Activated naive CD8-positive, alpha-beta T cell treated with anti-CD3 and anti-CD28 coated beads, Interleukin-2, amount 50 U/mL, for 24 hours (primary cell): ENCODE measurements around the gene NTRK1.

Experiments
- ATAC-seq: fragments of 150-1000 bp; cut with Tn5 transposase; one replicate; pipeline ENCODE4 v1.10.0; 2021
- DNase-seq: peaks from one replicate; pipeline ENCODE4 v3.0.0; 2021
- H3K27ac Mint-ChIP-seq: one replicate; pipeline ENCODE4 v1.8.0; 2021; ENCODE audit warnings: mild to moderate bottlenecking, mixed read lengths
- H3K27me3 Mint-ChIP-seq: one replicate; pipeline ENCODE4 v1.8.0; 2021; ENCODE audit warnings: mixed read lengths
- H3K36me3 Mint-ChIP-seq: one replicate; pipeline ENCODE4 v1.8.0; 2021; ENCODE audit warnings: low read depth, mixed read lengths
- H3K4me1 Mint-ChIP-seq: one replicate; pipeline ENCODE4 v1.8.0; 2021; ENCODE audit warnings: mixed read lengths
- H3K4me3 Mint-ChIP-seq: one replicate; pipeline ENCODE4 v1.8.0; 2021; ENCODE audit warnings: mild to moderate bottlenecking, moderate library complexity, mixed read lengths
- H3K9me3 Mint-ChIP-seq: one replicate; pipeline ENCODE4 v1.8.0; 2021; ENCODE audit warnings: mixed read lengths

NTRK1 gene

DNA sequence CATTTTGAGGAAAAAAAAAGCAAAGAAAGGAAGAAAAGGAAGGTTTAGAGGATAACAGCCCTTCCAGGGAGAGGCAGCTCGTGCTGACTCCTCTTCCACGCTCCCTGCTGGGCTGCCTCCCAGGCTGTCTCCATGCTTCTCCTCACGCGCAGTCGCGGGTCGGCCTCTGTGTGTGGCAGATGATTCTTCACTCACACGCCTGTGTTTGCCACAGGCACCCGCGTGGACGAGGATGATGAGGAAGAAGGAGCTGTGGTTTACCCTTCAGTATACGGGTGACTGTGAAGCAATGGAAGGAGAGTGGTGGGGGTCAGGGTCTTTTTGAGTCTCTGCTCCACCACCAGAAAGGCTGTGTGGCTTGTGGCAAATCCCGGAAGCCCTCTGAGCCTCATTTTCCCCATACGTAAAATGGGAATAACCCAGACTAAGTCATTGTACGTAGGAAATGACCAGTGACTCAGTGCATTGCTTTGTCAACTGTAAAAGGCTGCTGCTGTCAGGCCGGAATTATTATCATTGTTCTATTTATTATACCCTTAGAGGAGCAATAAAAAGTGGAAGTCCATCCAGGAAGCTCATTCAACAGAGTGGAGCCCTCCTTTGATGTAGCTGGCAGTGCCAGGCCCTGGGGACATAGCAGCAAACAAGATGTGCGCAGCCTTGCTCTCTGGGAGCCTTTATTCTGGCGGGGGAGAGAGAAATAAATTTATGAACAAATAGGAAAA, 32.1 kb upstream of the NTRK1 start:
- H3K27ac Mint-ChIP-seq, result peak overlapping the region; percentile 67

DNA sequence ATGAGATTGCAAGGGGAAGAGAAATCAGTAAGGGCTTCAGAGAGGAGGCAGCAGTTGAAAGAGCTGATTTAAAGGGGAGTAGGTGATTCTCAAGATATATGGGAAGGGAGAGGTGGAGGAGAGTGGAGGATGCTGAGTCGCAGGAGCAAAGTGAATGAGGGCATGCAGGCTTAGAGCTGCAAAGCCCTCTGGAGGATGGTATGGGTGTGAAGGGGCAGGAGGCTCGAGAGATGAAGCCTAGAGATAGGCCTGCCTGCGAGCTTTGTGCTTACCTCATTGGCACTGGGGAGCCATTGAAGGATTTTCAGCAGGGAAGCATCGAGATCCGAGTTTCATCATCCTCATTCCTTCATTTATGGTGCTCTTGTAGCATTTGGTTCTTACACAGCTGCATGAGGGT, 28.2 kb upstream of the NTRK1 start:
- H3K4me3 Mint-ChIP-seq, result no peak overlapping the region
- DNase-seq (no peak), ATAC-seq (no peak)
- no peak overlapping the region for H3K27ac Mint-ChIP-seq
- no peaks in the 10 kb centered on the region for H3K36me3 Mint-ChIP-seq
- peaks cover 53% of the 10 kb centered on the region for H3K4me1 Mint-ChIP-seq
- H3K9me3 Mint-ChIP-seq, result no peaks in the 10 kb centered on the region
- peaks cover 11% of the 10 kb centered on the region for H3K27me3 Mint-ChIP-seq

More for the DNA sequence above, 32.1 kb upstream of the NTRK1 start:
- no peak overlapping the region for H3K4me3 Mint-ChIP-seq
- ATAC-seq, result peak; percentile 75
- no peaks in the 10 kb centered on the region for H3K36me3 Mint-ChIP-seq
- H3K9me3 Mint-ChIP-seq, result no peaks in the 10 kb centered on the region
- H3K27me3 Mint-ChIP-seq, result peaks cover 11% of the 10 kb centered on the region
- H3K4me1 Mint-ChIP-seq, result peaks cover 14% of the 10 kb centered on the region
- no peak for DNase-seq

DNA sequence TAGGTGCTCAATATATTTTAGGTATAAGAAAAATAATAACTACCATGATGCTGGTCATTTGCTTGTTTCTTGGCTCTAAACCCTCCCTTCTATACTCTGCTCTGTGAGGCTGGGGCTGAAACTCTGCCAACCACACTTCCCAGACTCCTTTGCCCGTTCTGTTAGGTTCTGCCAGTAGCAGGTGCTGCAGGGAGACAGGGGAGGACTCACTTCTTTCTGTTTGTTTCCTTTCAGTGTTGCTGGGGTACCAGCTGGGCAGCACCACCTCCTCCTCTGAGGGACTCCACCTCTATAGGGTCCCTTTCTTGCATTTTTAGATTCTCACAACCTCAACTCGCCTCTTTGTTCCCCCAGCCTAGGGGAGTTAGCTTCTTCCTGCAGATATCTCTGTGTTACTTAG, 27.1 kb upstream of the NTRK1 start:
- no peaks in the 10 kb centered on the region for H3K9me3 Mint-ChIP-seq
- peak; percentile 44 for ATAC-seq
- peak overlapping the region; percentile 25 for H3K4me3 Mint-ChIP-seq

DNA sequence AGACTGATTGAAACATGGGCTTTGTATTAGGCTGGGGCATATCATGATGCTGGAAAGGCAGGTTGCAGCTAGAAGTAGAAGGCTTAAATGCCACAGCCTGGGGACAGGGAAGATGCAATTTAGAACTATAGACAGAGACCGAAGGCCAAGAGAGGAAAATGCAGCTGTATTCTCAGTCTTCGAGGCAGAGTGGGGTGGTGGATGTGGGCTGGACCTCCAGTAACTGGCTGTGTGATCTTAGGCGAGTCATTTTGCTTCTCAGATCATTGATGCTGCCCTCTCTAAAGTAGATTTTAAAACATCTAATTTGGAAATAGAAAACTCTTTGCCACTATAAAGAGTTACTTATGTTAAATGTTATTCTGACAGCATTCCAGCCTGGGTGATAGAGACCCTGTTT, 26.3 kb upstream of the NTRK1 start:
- no peaks in the 10 kb centered on the region for H3K9me3 Mint-ChIP-seq
- peak overlapping the region; percentile 76 for H3K27ac Mint-ChIP-seq
- no peaks in the 10 kb centered on the region for H3K36me3 Mint-ChIP-seq
- peaks cover 19% of the 10 kb centered on the region for H3K27me3 Mint-ChIP-seq
- ATAC-seq, result peak; percentile 35
- DNase-seq, result no peak
- H3K4me1 Mint-ChIP-seq, result peaks cover 49% of the 10 kb centered on the region
- H3K4me3 Mint-ChIP-seq, result peak overlapping the region; percentile 25

More for the DNA sequence above, 27.1 kb upstream of the NTRK1 start:
- Mint-ChIP-seq H3K27ac (peak overlapping the region; percentile 76), H3K4me1 (peaks cover 50% of the 10 kb centered on the region), H3K36me3 (no peaks in the 10 kb centered on the region), H3K27me3 (peaks cover 15% of the 10 kb centered on the region)
- DNase-seq, result no peak

DNA sequence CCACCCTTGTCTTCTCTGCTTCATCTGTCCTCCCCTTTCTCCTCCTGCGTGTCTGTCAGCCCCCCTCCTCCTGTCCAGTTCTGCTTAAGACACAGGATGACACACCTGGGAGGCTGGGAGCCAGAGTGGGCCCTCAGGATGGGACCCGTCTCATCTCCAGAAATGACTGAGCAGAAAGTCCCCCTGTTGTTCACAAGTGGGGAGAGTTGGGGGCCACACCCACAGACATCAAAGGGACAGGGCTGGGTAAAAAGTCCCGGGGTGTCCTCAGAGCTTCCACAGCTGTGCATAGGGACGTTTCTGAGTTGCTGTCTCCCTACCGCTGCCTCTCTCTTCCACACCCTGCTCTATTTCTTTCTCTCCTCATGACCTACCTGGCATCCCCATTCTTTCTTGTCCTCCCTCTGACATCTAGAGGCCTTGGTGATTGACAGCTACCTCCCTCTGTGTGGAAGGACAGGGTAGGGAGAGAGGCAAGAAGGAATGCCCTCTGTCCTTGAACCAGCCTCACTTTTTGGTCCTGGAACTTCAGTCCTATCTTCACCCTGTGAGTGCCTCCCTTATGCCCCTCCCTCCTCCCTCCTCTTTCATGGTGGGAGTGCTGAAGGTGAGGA, 24.5 kb upstream of the NTRK1 start:
- Mint-ChIP-seq H3K27ac (peak overlapping the region; percentile 80), H3K27me3 (peaks cover 20% of the 10 kb centered on the region), H3K4me3 (peak overlapping the region; percentile 50), H3K4me1 (peaks cover 52% of the 10 kb centered on the region), H3K9me3 (no peaks in the 10 kb centered on the region), H3K36me3 (no peaks in the 10 kb centered on the region)
- peak; percentile 85 for ATAC-seq
- peak; percentile 68 for DNase-seq

DNA sequence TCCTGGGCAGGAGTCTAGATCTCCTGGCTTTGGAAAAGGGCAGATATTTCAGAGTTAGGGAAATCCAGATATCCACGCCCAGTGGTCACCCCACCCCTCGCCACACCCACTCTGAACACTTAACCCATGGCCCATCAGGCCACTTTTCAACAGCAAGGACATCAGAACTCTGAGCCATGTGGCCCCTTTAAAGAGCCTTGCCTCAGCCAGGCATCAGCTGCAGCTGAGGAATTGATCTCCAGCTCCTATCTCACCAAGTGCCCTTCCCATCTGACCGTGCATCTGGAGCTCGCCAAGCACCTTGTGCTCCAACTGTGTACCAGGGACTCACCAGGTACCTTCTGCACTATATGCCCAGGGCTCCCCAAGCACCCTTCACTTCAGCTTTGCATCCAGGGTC, 23.8 kb upstream of the NTRK1 start:
- no peaks in the 10 kb centered on the region for H3K36me3 Mint-ChIP-seq
- peak overlapping the region; percentile 12 for H3K4me3 Mint-ChIP-seq
- H3K4me1 Mint-ChIP-seq, result peaks cover 52% of the 10 kb centered on the region
- H3K27me3 Mint-ChIP-seq, result peaks cover 17% of the 10 kb centered on the region
- peak overlapping the region; percentile 30 for H3K27ac Mint-ChIP-seq
- DNase-seq (no peak), ATAC-seq (no peak)
- H3K9me3 Mint-ChIP-seq, result no peaks in the 10 kb centered on the region

DNA sequence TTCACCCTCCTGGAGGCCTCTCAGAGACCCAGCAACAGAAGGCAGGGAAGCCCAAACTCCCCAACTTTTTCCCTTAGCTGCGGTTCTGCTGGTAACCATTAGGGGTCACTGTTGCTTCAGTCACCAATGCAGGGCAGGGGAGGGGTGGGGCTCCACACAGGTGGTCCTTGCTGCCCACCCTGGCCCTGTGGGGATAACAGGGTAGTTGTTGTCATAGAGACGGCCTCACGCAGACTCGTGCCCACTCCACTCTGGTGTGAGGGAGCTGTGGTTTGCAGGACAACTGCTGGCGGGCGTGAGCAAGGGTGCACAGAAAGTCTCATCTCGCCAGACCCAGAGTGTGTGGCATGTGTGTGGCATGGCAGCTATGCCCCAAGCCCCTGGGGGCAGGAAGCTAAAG, 21.7 kb upstream of the NTRK1 start:
- Mint-ChIP-seq H3K4me3 (no peak overlapping the region), H3K4me1 (peaks cover 44% of the 10 kb centered on the region), H3K27me3 (peaks cover 32% of the 10 kb centered on the region), H3K9me3 (no peaks in the 10 kb centered on the region), H3K36me3 (no peaks in the 10 kb centered on the region), H3K27ac (no peak overlapping the region)
- ATAC-seq, result peak; percentile 11
- peak; percentile 53 for DNase-seq

DNA sequence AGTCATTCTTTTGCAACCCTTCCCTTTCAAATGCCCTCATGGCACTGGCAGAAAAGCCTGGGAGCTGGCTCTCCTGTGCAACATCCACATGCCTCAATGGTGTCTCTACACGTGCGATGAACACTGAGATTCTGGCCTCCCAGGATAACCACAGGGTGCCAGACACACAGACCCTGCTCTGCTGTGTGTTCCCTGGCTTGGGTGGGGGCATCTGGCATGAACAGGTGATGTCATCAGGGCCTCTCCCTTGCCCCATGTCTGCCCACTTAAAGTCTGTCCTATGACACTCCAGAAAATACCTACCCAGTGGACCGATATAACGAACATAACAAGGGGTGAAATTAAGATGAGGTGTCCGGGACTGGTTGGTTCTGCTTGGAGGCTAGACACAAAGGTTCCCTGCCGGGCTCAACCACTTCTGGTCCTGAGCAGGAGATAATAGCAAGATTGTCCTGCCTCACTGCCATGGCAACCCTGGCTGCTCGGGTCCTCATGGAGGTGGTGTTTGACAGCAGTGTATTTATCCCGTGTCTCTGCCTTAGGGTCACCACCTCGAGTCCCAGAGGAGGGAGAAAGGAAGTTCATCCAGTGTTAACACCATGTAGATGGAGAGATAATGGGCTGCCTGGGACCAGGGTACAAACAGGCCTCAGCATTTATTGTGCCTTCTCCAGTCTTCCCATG, 21.1 kb upstream of the NTRK1 start:
- DNase-seq, result no peak
- Mint-ChIP-seq H3K9me3 (no peaks in the 10 kb centered on the region), H3K4me1 (peaks cover 42% of the 10 kb centered on the region), H3K27ac (no peak overlapping the region), H3K4me3 (no peak overlapping the region), H3K27me3 (peaks cover 34% of the 10 kb centered on the region), H3K36me3 (no peaks in the 10 kb centered on the region)
- ATAC-seq, result no peak

DNA sequence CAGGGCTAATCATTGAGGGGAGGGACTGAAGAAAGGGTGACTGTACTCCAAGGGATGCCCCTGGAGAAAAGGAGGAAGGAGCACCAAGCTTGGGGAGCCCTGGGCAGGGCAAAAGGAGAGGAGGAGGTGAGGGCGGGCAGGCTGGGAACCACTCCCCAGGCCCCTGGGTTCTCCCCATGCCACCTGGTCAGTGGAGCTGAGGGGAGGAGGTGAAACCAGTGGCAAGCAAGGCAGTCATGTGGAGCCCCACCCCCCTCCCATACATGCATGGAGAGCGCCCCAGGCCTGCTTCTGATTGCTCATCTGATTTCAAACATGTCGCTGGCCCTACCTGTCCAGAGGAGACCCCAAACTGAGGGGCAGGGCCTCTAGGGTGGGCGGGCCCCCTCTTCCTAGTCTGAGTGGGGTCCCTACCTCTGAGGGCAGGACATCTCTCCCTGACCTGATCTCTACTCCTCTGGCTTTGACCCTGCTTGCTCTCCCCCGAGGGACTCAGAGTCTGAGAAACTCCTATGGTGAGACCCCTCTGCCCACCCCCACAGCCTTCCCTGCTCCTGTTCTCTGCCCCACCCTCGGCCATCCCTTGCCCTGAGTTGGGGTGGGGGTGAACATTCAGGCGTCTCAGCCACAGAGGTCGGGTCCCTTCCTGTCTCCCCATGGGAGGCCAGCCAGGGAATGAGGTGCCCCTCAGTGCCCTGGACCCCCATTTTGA, 20.3 kb upstream of the NTRK1 start:
- no peak overlapping the region for H3K27ac Mint-ChIP-seq
- H3K9me3 Mint-ChIP-seq, result no peaks in the 10 kb centered on the region

DNA sequence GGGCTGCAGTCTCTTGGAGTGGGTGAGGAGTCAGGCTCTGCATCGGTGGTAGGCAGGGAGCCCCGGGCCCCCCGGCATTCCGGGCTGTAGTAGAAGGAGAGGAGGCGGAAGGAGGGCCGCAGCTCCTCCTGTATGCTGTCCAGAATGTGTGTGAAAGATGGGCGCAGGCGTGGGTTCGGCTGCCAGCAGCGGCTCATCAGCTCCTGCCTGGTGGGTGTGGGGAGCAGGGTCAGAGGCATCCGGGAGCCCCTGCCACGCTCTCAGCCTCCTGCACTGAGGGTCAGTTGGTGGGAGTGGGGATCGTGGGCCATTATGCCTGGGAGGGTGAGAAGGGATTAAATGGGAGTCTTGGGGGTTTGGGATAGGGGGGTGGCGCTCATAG, 19.8 kb upstream of the NTRK1 start:
- no peaks in the 10 kb centered on the region for H3K9me3 Mint-ChIP-seq
- peaks cover 41% of the 10 kb centered on the region for H3K27me3 Mint-ChIP-seq
- ATAC-seq (no peak), DNase-seq (no peak)
- no peak overlapping the region for H3K4me3 Mint-ChIP-seq
- no peaks in the 10 kb centered on the region for H3K36me3 Mint-ChIP-seq
- H3K4me1 Mint-ChIP-seq, result peaks cover 36% of the 10 kb centered on the region
- no peak overlapping the region for H3K27ac Mint-ChIP-seq

More for the DNA sequence above, 20.3 kb upstream of the NTRK1 start:
- ATAC-seq, result no peak
- Mint-ChIP-seq H3K4me3 (no peak overlapping the region), H3K27me3 (peaks cover 38% of the 10 kb centered on the region), H3K4me1 (peaks cover 38% of the 10 kb centered on the region), H3K36me3 (no peaks in the 10 kb centered on the region)
- DNase-seq, result no peak

DNA sequence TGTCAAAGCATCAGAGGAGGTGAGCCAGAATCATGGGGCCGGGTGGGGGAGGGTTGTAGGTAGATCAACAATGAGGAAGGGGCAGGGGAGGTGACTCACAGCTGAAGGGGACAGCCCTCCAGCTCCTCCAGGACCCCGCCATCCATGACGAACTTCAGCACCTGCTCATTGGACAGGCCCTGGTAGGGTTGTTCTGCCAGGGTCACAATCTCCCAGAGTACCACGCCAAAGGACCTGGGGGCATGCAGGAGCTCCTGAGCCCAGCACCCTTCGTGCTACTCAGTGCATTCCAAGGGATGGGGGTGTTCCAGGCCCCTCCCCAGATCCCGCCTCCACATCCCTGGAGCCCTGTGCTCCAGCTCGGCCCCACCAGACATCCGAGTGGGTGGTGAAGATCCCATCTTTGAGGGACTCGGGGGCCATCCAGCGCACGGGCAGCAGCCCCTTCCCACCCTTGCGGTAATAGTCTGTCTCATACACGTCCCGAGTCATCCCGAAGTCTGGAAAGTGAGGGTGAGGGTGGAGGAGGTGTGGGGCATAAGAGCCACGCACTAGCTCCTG, 19.3 kb upstream of the NTRK1 start:
- Mint-ChIP-seq H3K4me1 (peaks cover 31% of the 10 kb centered on the region), H3K4me3 (no peak overlapping the region), H3K9me3 (no peaks in the 10 kb centered on the region), H3K27ac (no peak overlapping the region), H3K36me3 (no peaks in the 10 kb centered on the region), H3K27me3 (peaks cover 46% of the 10 kb centered on the region)
- no peak for ATAC-seq
- DNase-seq, result no peak

DNA sequence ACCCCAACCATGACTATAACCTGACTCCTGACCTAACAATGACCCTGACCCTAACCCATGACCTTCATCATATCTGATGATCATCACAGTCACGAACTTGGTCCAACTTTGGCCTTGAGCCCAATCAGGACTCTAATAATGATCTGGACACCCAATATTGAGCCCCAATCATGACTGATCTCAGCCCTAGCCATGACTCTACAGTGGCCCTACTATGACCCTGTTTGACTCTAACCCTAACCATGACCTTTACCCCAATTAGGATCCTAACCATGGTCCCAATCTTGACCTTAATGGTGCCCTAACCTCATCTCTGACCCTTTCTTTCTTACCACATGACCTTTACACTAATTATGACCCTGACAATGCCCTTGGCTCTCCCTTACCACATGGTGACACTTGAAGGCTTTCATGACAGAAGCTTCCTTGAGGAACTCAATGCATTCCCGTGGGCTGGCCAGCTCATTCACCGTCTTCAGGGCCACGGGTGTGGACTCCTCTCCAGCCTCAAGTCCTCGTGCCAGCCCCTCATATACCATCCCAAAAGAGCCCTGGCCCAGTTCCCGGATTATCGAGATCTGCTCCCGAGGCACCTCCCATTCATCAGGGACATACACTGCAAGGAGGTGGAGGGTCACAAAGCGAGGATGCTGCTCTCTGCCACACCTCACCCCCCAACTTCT, 17.9 kb upstream of the NTRK1 start:
- DNase-seq (no peak), ATAC-seq (no peak)
- no peak overlapping the region for H3K27ac Mint-ChIP-seq
- H3K9me3 Mint-ChIP-seq, result no peaks in the 10 kb centered on the region
- no peak overlapping the region for H3K4me3 Mint-ChIP-seq
- H3K36me3 Mint-ChIP-seq, result no peaks in the 10 kb centered on the region
- peaks cover 59% of the 10 kb centered on the region for H3K27me3 Mint-ChIP-seq
- peaks cover 18% of the 10 kb centered on the region for H3K4me1 Mint-ChIP-seq

DNA sequence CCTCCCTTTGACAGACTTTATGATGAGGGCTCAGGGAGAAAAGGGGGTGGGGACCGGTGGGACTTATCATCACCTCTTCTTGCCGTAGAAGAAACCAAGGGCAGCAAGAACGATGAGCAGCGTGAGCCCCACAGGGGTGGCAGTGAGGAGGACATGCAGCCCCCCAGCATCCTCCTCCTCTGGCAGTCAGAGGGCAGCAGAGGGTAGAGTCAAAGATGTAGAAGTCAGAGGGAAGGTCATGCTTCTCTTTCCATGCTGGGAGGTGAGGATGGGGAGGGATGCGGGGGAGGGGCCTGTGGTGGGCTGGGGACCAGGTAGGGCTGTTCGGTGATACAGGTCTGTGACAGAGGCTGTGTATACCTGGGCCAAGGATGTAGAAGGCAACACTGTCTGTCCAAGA, 16.6 kb upstream of the NTRK1 start:
- Mint-ChIP-seq H3K4me1 (peaks cover 25% of the 10 kb centered on the region), H3K4me3 (no peak overlapping the region), H3K27me3 (peaks cover 59% of the 10 kb centered on the region), H3K9me3 (no peaks in the 10 kb centered on the region), H3K36me3 (no peaks in the 10 kb centered on the region), H3K27ac (no peak overlapping the region)
- no peak for DNase-seq
- ATAC-seq, result no peak

DNA sequence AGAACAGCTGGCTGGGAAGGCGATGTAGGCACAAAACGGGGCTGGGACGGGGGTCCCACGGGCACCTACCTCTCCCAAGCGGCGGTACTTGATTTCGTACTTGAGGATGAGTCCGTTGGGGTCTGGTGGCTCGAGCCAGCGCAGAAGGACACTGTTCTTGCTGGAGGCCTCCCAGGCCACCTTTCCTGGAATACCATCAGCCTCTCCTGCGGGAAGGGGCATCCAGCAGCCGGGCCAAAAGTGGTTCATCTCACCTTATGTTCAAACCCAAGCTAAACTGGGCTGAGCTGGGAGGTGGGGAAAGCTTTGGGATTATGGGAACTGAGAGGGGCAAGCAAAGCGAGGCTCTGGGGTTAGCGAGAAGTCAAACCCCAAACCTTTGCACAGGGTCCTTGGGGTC, 16.0 kb upstream of the NTRK1 start:
- no peak for ATAC-seq
- Mint-ChIP-seq H3K27ac (no peak overlapping the region), H3K4me1 (peaks cover 26% of the 10 kb centered on the region), H3K9me3 (no peaks in the 10 kb centered on the region), H3K36me3 (no peaks in the 10 kb centered on the region), H3K27me3 (peaks cover 59% of the 10 kb centered on the region), H3K4me3 (peak overlapping the region; percentile 32)
- DNase-seq, result no peak
